GM23338 (cell line): Measurements from ENCODE around the gene PACSIN3. TPM values are rescaled to one million over a fixed set of nuclear protein-coding genes. Genes with fewer than 3 reads are reported as not detected.

Experiments used
- ATAC-seq: fragments of 200-7000 bp; cut with Tn5 transposase; 3 replicates; pipeline ENCODE4 v1.9.1; 2020
- DNase-seq: peaks from one replicate; pipeline ENCODE4 v3.0.0-alpha.2; 2015; ENCODE audit warnings: low spot score
- H2AFZ ChIP-seq: fragments of 200-600 bp; sonication (generic); 2 replicates; pipeline ENCODE4 v1.8.0; 2016; ENCODE audit warnings: antibody characterized with exemption, mild to moderate bottlenecking, moderate library complexity
- H3F3A ChIP-seq: fragments of 200-600 bp; sonication (generic); replicated peaks from 2 replicates; pipeline ENCODE4 v1.8.0; 2017; ENCODE audit warnings: antibody characterized with exemption, mixed run types, low read depth
- H3K27ac ChIP-seq: fragments of 200-600 bp; sonication (generic); 2 replicates; pipeline ENCODE4 v1.6.1; 2016; ENCODE audit warnings: low read depth
- H3K27me3 ChIP-seq: fragments of 200-600 bp; sonication (generic); 2 replicates; pipeline ENCODE4 v1.8.0; 2016; ENCODE audit warnings: mild to moderate bottlenecking, mixed run types, moderate library complexity; ENCODE audit not compliant: insufficient read depth
- H3K36me3 ChIP-seq: fragments of 200-600 bp; sonication (generic); 2 replicates; pipeline ENCODE4 v1.8.0; 2016; ENCODE audit warnings: mild to moderate bottlenecking; ENCODE audit not compliant: insufficient read depth
- H3K4me1 ChIP-seq: fragments of 200-600 bp; sonication (generic); 2 replicates; pipeline ENCODE4 v1.8.0; 2016; ENCODE audit warnings: mild to moderate bottlenecking, moderate library complexity; ENCODE audit not compliant: insufficient read depth
- H3K4me2 ChIP-seq: fragments of 200-600 bp; sonication (generic); 2 replicates; pipeline ENCODE4 v1.7.1; 2017; ENCODE audit warnings: mixed run types
- H3K4me3 ChIP-seq: fragments of 200-600 bp; sonication (generic); 2 replicates; pipeline ENCODE4 v1.6.1; 2016; ENCODE audit warnings: mixed run types
- H3K79me2 ChIP-seq: fragments of 200-600 bp; sonication (generic); replicated peaks from 2 replicates; pipeline ENCODE4 v1.8.0; 2017; ENCODE audit warnings: mild to moderate bottlenecking; ENCODE audit not compliant: insufficient read depth
- H3K9me2 ChIP-seq: fragments of 200-600 bp; sonication (generic); 2 replicates; pipeline ENCODE4 v1.8.0; 2017; ENCODE audit not compliant: insufficient read depth
- H4K20me1 ChIP-seq: fragments of 200-600 bp; sonication (generic); replicated peaks from 2 replicates; pipeline ENCODE4 v1.8.0; 2017; ENCODE audit warnings: mild to moderate bottlenecking; ENCODE audit not compliant: insufficient read depth
- H3K27ac Mint-ChIP-seq: 2 replicates; pipeline ENCODE4 v1.8.0; 2020; ENCODE audit warnings: inconsistent platforms, mild to moderate bottlenecking, moderate library complexity, mixed read lengths
- H3K27me3 Mint-ChIP-seq: 3 replicates; pipeline ENCODE4 v1.8.0; 2022; ENCODE audit warnings: low read depth, mild to moderate bottlenecking, moderate library complexity, mixed read lengths, inconsistent platforms; ENCODE audit not compliant: insufficient read depth, poor library complexity
- H3K36me3 Mint-ChIP-seq: 3 replicates; pipeline ENCODE4 v1.8.0; 2021; ENCODE audit warnings: low read depth, mild to moderate bottlenecking, inconsistent platforms, moderate library complexity, mixed read lengths
- H3K4me1 Mint-ChIP-seq: 3 replicates; pipeline ENCODE4 v1.8.0; 2020; ENCODE audit warnings: mild to moderate bottlenecking, inconsistent platforms, mixed read lengths
- H3K4me3 Mint-ChIP-seq: 3 replicates; pipeline ENCODE4 v1.8.0; 2021; ENCODE audit warnings: moderate library complexity, mild to moderate bottlenecking, inconsistent platforms, mixed read lengths
- H3K9me3 Mint-ChIP-seq: 3 replicates; pipeline ENCODE4 v1.8.0; 2020; ENCODE audit warnings: moderate library complexity, mild to moderate bottlenecking, inconsistent platforms, mixed read lengths
- CREB1 ChIP-seq: fragments of 250-450 bp; sonication (Bioruptor Pico); IDR thresholded peaks from 2 replicates; pipeline ENCODE4 v1.5.0; 2020; ENCODE audit warnings: low read depth, mild to moderate bottlenecking, moderate library complexity
- ETS1 ChIP-seq: IDR thresholded peaks from 2 replicates; pipeline ENCODE4 v1.6.1; 2016; ENCODE audit warnings: antibody characterized with exemption
- EZH2 ChIP-seq: fragments of 200-600 bp; sonication (generic); IDR thresholded peaks from one replicate; pipeline ENCODE4 v1.8.0; 2017; ENCODE audit warnings: antibody characterized with exemption, mild to moderate bottlenecking, low read depth; ENCODE audit not compliant: unreplicated experiment
- EZH2phosphoT487 ChIP-seq: fragments of 200-600 bp; sonication (generic); IDR thresholded peaks from one replicate; pipeline ENCODE4 v1.8.1; 2018; ENCODE audit warnings: antibody characterized with exemption; ENCODE audit not compliant: unreplicated experiment
- JUNB ChIP-seq: IDR thresholded peaks from one replicate; pipeline ENCODE4 v1.6.1; 2016; ENCODE audit warnings: antibody characterized with exemption; ENCODE audit not compliant: unreplicated experiment
- NANOG ChIP-seq: IDR thresholded peaks from 2 replicates; pipeline ENCODE4 v1.6.1; 2016; ENCODE audit warnings: antibody characterized with exemption, borderline replicate concordance
- POLR2AphosphoS5 ChIP-seq: IDR thresholded peaks from 2 replicates; pipeline ENCODE4 v1.6.1; 2016; ENCODE audit warnings: antibody characterized with exemption, low read depth
- STAT1 ChIP-seq: IDR thresholded peaks from one replicate; pipeline ENCODE4 v1.6.1; 2016; ENCODE audit warnings: antibody characterized with exemption; ENCODE audit not compliant: unreplicated experiment
- ZNF114 ChIP-seq: fragments of 250-450 bp; sonication (Bioruptor Pico); IDR thresholded peaks from 2 replicates; pipeline ENCODE4 v1.5.0; 2020; ENCODE audit warnings: mild to moderate bottlenecking, moderate library complexity
- ZNF331 ChIP-seq: fragments of 250-450 bp; sonication (Bioruptor Pico); IDR thresholded peaks from 2 replicates; pipeline ENCODE4 v1.5.0; 2020; ENCODE audit warnings: low read depth, mild to moderate bottlenecking, moderate library complexity
- ZNF462 ChIP-seq: fragments of 250-450 bp; sonication (Bioruptor Pico); IDR thresholded peaks from 2 replicates; pipeline ENCODE4 v1.5.0; 2020; ENCODE audit warnings: mild to moderate bottlenecking, moderate library complexity
- polyA plus RNA-seq: library from polyadenylated mRNA; unstranded; fragments of >200 nt; fragmentation: Nextera tagmentation; extraction: Ambion mirVana; gene quantifications from 2 replicates; pipeline ENCODE4 v1.2.1, GENCODE V29; 2016
- total RNA-seq: library from RNA; depleted of rRNA; stranded (reverse); fragments of >200 nt; shearing (Covaris generic); gene quantifications from 2 replicates; pipeline ENCODE4 v1.2.3, GENCODE V29; 2014
- TF ChIP-seq, protein P1 (sequence below): IDR thresholded peaks from one replicate; pipeline ENCODE4 v1.6.1; 2018; ENCODE audit warnings: antibody characterized with exemption; ENCODE audit not compliant: unreplicated experiment
- TF ChIP-seq, protein P2 (sequence below), 2 experiments: fragments of 200-600 bp in 1 of 2; sonication (generic) in 1 of 2; conservative IDR thresholded peaks; 2 replicates each; pipeline versions ENCODE4 v1.5.1 to v1.6.1; 2016 to 2017; ENCODE audit warnings: antibody characterized with exemption in 2 of 2, low read depth in 2 of 2, mild to moderate bottlenecking in 2 of 2, moderate library complexity in 1 of 2

PACSIN3 gene
- total and polyA plus RNA-seq, 2 experiments from 2014 or later = 39.6 to 72.1 TPM

DNA sequence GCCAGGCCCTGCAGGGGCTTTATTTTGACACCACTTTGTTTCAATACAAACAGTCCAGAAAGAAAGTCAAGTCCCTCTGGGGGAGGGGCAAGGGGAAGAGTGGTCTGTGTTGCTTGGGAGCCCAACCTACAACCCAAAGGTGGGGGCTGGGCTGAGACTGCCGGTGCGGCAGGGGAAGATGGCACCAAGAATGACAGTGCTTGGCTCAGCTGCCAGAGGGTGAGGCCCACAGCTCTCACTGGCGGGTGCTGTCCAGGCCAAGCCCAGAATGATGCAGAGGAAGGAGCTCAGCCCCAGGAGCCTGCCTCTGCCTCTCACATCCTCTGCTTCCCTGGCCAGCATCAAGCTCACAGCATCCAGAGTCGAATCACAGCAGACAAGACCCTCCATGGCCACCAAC is 21.9 kb downstream of the PACSIN3 start (continued):
- TF ChIP-seq ETS1 (no peak), POLR2AphosphoS5 (no peak), EZH2 (no peak)

DNA sequence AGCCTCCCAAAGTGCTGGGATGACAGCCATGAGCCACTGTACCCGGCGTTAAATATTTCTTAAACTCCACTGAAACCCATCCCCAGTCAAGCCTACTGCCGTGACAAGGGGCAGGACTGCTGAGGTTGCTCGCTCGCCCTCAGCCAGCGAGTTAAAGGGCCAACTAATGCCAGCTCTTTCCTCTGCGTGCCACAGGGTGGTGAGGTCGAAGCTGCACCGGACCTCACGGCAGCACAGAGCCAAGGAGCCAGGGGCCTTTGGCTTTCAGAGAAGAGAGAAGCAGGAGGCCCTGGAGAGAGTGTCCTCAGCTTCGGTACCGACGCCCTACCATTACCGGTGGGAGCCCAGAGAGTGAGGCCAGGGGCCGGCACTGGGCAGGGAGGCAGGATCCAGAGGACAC is 22.3 kb downstream of the PACSIN3 start:
- ATAC-seq (no peak), DNase-seq (no peak)
- H3K36me3 ChIP-seq = peaks cover 25% of the 10 kb centered on the region
- no peaks in the 10 kb centered on the region for H3K9me2 ChIP-seq
- H3K4me1 Mint-ChIP-seq = peaks cover 3% of the 10 kb centered on the region; the same call in 1 of the 3 replicates
- H3K4me2 ChIP-seq = no peak overlapping the region
- 0 out of 2 replicates have a peak, but pooled peaks cover 3% of the 10 kb centered on the region for H3K4me1 ChIP-seq
- H3K4me3 Mint-ChIP-seq = no peak overlapping the region
- no peak overlapping the region for H3K27ac ChIP-seq
- peaks cover 48% of the 10 kb centered on the region for H3K36me3 Mint-ChIP-seq
- peaks cover 10% of the 10 kb centered on the region for H4K20me1 ChIP-seq
- H3K9me3 Mint-ChIP-seq = no peaks in the 10 kb centered on the region
- H3K79me2 ChIP-seq = no peaks in the 10 kb centered on the region
- no peak overlapping the region for H3K4me3 ChIP-seq
- no peak overlapping the region for H2AFZ ChIP-seq
- no peaks in the 10 kb centered on the region for H3K27me3 ChIP-seq
- peaks cover 6% of the 10 kb centered on the region for H3K27me3 Mint-ChIP-seq
- no peak overlapping the region for H3K27ac Mint-ChIP-seq
- peaks cover 10% of the 10 kb centered on the region for H3F3A ChIP-seq
- TF ChIP-seq ZNF331 (CRISPR knock-in tag) = no peak
- TF ChIP-seq CREB1 = no peak
- no peak for TF ChIP-seq ZNF462 (CRISPR knock-in tag)
- TF ChIP-seq, protein P1, sequence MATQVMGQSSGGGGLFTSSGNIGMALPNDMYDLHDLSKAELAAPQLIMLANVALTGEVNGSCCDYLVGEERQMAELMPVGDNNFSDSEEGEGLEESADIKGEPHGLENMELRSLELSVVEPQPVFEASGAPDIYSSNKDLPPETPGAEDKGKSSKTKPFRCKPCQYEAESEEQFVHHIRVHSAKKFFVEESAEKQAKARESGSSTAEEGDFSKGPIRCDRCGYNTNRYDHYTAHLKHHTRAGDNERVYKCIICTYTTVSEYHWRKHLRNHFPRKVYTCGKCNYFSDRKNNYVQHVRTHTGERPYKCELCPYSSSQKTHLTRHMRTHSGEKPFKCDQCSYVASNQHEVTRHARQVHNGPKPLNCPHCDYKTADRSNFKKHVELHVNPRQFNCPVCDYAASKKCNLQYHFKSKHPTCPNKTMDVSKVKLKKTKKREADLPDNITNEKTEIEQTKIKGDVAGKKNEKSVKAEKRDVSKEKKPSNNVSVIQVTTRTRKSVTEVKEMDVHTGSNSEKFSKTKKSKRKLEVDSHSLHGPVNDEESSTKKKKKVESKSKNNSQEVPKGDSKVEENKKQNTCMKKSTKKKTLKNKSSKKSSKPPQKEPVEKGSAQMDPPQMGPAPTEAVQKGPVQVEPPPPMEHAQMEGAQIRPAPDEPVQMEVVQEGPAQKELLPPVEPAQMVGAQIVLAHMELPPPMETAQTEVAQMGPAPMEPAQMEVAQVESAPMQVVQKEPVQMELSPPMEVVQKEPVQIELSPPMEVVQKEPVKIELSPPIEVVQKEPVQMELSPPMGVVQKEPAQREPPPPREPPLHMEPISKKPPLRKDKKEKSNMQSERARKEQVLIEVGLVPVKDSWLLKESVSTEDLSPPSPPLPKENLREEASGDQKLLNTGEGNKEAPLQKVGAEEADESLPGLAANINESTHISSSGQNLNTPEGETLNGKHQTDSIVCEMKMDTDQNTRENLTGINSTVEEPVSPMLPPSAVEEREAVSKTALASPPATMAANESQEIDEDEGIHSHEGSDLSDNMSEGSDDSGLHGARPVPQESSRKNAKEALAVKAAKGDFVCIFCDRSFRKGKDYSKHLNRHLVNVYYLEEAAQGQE = no peak
- no peak for TF ChIP-seq NANOG
- TF ChIP-seq STAT1 = no peak
- no peak for TF ChIP-seq ZNF114
- TF ChIP-seq EZH2 = no peak
- TF ChIP-seq JUNB = no peak
- TF ChIP-seq, protein P2, sequence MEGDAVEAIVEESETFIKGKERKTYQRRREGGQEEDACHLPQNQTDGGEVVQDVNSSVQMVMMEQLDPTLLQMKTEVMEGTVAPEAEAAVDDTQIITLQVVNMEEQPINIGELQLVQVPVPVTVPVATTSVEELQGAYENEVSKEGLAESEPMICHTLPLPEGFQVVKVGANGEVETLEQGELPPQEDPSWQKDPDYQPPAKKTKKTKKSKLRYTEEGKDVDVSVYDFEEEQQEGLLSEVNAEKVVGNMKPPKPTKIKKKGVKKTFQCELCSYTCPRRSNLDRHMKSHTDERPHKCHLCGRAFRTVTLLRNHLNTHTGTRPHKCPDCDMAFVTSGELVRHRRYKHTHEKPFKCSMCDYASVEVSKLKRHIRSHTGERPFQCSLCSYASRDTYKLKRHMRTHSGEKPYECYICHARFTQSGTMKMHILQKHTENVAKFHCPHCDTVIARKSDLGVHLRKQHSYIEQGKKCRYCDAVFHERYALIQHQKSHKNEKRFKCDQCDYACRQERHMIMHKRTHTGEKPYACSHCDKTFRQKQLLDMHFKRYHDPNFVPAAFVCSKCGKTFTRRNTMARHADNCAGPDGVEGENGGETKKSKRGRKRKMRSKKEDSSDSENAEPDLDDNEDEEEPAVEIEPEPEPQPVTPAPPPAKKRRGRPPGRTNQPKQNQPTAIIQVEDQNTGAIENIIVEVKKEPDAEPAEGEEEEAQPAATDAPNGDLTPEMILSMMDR (conservative IDR thresholded peaks at IDR 0.05; ENCODE audit: low read depth in 2 of 2) = no peak
- no peak for TF ChIP-seq POLR2AphosphoS5
- no peak for TF ChIP-seq EZH2phosphoT487
